Thoracic aorta (tissue), 2 donors: ENCODE measurements around the gene CTNNBL1. TPM values are rescaled to one million over a fixed set of nuclear protein-coding genes. Genes with fewer than 3 reads are reported as not detected.

Experiments used
- ATAC-seq: fragments of 150-250 bp; one replicate; pipeline ENCODE4 v1.8.0; 2017; ENCODE audit warnings: low read depth; ENCODE audit not compliant: insufficient number of reproducible peaks, low FRiP score
- DNase-seq: peaks from one replicate; pipeline ENCODE4 v3.0.0-alpha.2; 2020; ENCODE audit warnings: low spot score
- H3K27ac ChIP-seq, 2 donors: fragments of 200-600 bp; sonication (generic); 1 replicate in 1 of 2; 2 replicates in 1 of 2; pipeline ENCODE4 v1.5.1; 2016; ENCODE audit warnings: mild to moderate bottlenecking in 2 of 2, moderate library complexity in 2 of 2
- H3K27me3 ChIP-seq: fragments of 200-600 bp; sonication (generic); replicated peaks from 2 replicates; pipeline ENCODE4 v1.6.0; 2016; ENCODE audit warnings: mild to moderate bottlenecking; ENCODE audit not compliant: insufficient read depth
- H3K36me3 ChIP-seq: fragments of 200-600 bp; sonication (generic); one replicate; pipeline ENCODE4 v1.5.1; 2016
- H3K4me1 ChIP-seq, 2 donors: fragments of 200-600 bp; sonication (generic); 1 replicate in 1 of 2; 2 replicates in 1 of 2; pipeline versions ENCODE4 v1.5.1 to v1.6.0; 2016; ENCODE audit warnings: low read depth in 2 of 2, mild to moderate bottlenecking in 1 of 2; ENCODE audit not compliant: control insufficient read depth in 1 of 2
- H3K4me3 ChIP-seq: fragments of 200-600 bp; sonication (generic); 2 replicates; pipeline ENCODE4 v1.5.1; 2016; ENCODE audit warnings: mild to moderate bottlenecking
- H3K9me3 ChIP-seq: fragments of 200-600 bp; sonication (generic); 2 replicates; pipeline ENCODE4 v1.5.1; 2016
- CTCF ChIP-seq: fragments of 200-600 bp; sonication (generic); IDR thresholded peaks from one replicate; pipeline ENCODE4 v1.5.1; 2019; ENCODE audit warnings: antibody characterized with exemption
- total RNA-seq, 2 donors: library from RNA; depleted of rRNA; stranded (reverse); fragments of >200 nt; gene quantifications; one replicate each; pipeline versions ENCODE4 v1.1.0 to v1.2.3, GENCODE V29; 2016

Gene CTNNBL1
- total RNA-seq, 2 donors from 2014 or later = 22.6 to 34.3 TPM

DNA sequence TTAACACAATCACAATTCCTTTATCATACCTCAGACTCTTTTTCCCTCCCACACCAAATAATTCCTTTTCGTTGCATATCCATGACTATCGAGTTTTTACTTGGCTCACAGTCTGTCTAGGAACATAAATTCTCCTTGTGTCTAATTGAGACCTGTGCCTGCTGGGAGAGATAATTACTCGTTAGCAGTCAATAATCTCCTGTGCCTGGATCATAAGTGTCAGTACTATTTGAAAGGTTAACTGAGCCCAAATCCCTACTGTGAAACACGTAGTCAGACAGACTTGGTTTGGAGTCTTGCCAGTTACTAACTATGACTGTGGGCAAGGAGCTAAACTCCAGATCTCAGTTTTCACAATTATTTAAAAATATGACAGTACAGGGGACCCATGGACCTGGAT, 5.7 kb upstream of the CTNNBL1 start:
- DNase-seq = no peak
- Histone ChIP-seq H3K36me3 (no peaks in the 10 kb centered on the region), H3K9me3 (no peaks in the 10 kb centered on the region), H3K4me1 (no peaks in the 10 kb centered on the region), H3K4me3 (no peak overlapping the region), H3K27me3 (no peaks in the 10 kb centered on the region), H3K27ac (no peak overlapping the region)
- TF ChIP-seq CTCF = no peak
- ATAC-seq = no peak

GRCh38 chr20:37690626-37691369, 3.0 kb upstream of the CTNNBL1 start:
- no peak for DNase-seq
- no peak overlapping the region for H3K4me3 ChIP-seq

DNA sequence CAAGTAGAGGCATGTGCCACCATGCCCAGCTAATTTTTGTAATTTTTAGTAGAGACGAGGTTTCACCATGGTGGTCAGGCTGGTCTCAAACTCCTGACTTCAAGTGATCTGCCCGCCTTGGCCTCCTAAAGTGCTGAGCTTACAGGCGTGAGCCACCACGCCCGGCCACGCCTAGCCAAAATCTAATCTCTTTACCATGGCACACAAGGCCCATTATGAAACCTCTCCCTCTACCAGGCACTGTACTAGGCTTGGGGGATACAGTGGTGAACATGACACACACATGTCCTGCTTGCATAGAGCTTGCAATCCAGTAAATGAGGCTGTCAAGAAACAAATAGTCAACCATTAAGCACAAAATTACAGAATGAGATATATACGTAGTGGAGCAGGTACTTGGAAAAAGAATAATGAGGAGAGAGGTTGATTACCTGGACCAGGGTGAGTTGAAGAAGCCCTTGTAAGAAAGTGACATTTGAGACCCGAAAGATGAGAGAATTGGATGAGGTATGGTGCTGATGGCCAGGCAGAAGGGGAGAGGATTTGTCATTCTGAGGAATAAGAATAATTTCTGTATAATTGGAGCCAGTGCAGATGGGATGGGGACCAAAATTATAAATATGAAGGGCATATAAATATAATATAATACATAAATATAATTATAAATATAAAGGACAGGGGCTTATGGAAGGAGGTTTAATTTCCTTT, 1.2 kb upstream of the CTNNBL1 start:
- no peak for TF ChIP-seq CTCF
- Histone ChIP-seq H3K4me1 (peaks cover 13 to 18% of the 10 kb centered on the region in 2 donors), H3K9me3 (no peaks in the 10 kb centered on the region), H3K36me3 (no peaks in the 10 kb centered on the region), H3K27ac (no peak overlapping the region), H3K4me3 (no peak overlapping the region), H3K27me3 (no peaks in the 10 kb centered on the region)
- no peak for ATAC-seq
- no peak for DNase-seq

More at GRCh38 chr20:37690626-37691369, 3.0 kb upstream of the CTNNBL1 start:
- no peaks in the 10 kb centered on the region for H3K36me3 ChIP-seq
- ATAC-seq = no peak
- H3K27me3 ChIP-seq = no peaks in the 10 kb centered on the region
- TF ChIP-seq CTCF = no peak
- no peaks in the 10 kb centered on the region for H3K9me3 ChIP-seq
- H3K4me1 ChIP-seq = peaks cover 13 to 15% of the 10 kb centered on the region in 2 donors
- no peak overlapping the region for H3K27ac ChIP-seq

GRCh38 chr20:37693242-37693634, 592 bp upstream of the CTNNBL1 start:
- no peaks in the 10 kb centered on the region for H3K9me3 ChIP-seq
- no peak for TF ChIP-seq CTCF

DNA sequence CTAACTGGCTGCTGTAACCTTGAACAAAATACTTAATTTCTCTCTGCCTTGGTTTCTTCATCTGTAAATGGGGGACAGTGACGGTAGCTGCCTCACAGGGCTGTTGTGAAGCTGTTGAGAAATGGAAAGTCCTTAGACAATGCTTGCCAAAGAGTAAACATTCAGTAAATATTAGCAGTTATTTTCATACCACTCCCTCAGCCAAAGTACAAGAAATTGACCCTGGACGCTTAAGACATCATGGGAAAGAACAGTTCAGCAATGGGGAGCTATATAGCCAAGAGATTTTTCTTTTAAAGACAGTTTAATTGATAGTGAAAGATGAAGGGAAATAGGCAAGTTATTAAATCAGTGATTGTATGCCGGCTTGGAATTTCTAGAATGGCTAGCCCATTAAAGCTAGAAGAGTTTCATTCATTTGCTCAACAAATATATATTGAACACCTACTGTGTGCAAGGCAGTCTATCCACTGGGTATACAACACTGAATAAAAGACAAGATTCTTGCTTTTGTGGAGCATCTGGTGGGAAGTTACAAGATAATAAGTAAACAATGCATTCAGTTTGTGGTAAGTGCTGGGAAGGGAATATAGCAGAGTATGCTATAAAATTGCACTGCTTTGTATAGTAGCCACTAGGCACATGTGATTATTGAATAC, 2.0 kb downstream of the CTNNBL1 start:
- DNase-seq = no peak
- H3K27ac ChIP-seq = no peak overlapping the region
- no peaks in the 10 kb centered on the region for H3K27me3 ChIP-seq
- no peaks in the 10 kb centered on the region for H3K9me3 ChIP-seq
- H3K36me3 ChIP-seq = no peaks in the 10 kb centered on the region
- H3K4me3 ChIP-seq = no peak overlapping the region
- no peak for TF ChIP-seq CTCF
- no peak for ATAC-seq
- H3K4me1 ChIP-seq = peaks cover 18 to 26% of the 10 kb centered on the region in 2 donors

More at GRCh38 chr20:37693242-37693634, 592 bp upstream of the CTNNBL1 start:
- Histone ChIP-seq H3K36me3 (no peaks in the 10 kb centered on the region), H3K27ac (no peak overlapping the region), H3K4me1 (peaks cover 13 to 18% of the 10 kb centered on the region in 2 donors), H3K27me3 (no peaks in the 10 kb centered on the region), H3K4me3 (peak overlapping the region; percentile 85)
- DNase-seq (no peak), ATAC-seq (no peak)
